Ovary (tissue), 3 donors: ENCODE data around the gene SRPK3.

ENCODE experiments used
- POLR2A ChIP-seq: fragments of 450-650 bp; IDR thresholded peaks from one replicate; pipeline ENCODE4 v1.6.1; 2017; ENCODE audit warnings: antibody characterized with exemption, mild to moderate bottlenecking, moderate library complexity
- TF ChIP-seq, protein P1 (sequence below), 3 donors: fragments of 450-650 bp in 2 of 3; fragments of 200-600 bp in 1 of 3; IDR thresholded peaks; one replicate each; pipeline versions ENCODE4 v1.5.1 to v1.8.0; 2016 to 2022; ENCODE audit warnings: antibody characterized with exemption in 3 of 3, mild to moderate bottlenecking in 1 of 3
- donor health status: DM: no; HTN: no; CAD: no.

DNA sequence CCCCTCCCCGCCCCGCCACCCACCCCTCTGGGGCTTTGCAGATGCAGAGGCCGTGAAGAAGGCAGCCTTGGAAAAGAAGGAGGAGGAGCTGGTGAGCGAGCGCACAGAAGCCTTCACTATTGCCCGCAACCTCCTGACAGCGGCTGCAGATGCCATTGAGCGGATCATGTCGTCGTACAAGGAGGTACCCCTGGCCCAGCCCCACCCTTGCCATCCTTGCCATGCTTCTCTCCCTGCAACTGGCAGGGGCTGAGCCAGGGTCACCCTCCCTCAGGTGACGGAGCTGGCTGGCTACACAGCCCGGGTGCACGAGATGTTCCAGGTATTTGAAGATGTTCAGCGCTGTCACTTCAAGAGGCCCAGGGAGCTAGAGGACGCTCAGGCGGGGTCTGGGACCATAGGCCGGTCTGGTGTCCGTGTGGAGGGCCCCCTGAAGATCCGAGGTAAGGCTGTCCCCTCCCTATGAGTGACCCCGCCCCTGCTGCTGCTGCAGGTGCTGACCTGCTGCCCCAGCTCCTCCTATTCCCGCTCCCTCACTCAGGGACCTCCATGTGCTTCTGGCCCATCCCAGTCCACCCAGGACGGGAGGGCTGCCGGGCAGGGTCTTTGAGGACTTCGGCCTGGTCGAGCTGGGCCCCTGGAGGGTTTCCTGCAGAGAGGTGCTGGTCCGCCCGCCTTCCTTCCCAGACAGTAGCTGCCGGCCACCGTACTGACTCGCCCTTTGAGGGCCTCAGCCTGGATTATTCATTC lies 44.6 kb upstream of the SRPK3 start:
- no peak for TF ChIP-seq POLR2A
- TF ChIP-seq, protein P1, sequence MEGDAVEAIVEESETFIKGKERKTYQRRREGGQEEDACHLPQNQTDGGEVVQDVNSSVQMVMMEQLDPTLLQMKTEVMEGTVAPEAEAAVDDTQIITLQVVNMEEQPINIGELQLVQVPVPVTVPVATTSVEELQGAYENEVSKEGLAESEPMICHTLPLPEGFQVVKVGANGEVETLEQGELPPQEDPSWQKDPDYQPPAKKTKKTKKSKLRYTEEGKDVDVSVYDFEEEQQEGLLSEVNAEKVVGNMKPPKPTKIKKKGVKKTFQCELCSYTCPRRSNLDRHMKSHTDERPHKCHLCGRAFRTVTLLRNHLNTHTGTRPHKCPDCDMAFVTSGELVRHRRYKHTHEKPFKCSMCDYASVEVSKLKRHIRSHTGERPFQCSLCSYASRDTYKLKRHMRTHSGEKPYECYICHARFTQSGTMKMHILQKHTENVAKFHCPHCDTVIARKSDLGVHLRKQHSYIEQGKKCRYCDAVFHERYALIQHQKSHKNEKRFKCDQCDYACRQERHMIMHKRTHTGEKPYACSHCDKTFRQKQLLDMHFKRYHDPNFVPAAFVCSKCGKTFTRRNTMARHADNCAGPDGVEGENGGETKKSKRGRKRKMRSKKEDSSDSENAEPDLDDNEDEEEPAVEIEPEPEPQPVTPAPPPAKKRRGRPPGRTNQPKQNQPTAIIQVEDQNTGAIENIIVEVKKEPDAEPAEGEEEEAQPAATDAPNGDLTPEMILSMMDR (IDR thresholded peaks at IDR 0.05), result no peak
